ENCODE results near the gene MTHFD1. TPM values are rescaled to one million over a fixed set of nuclear protein-coding genes. Genes with fewer than 3 reads are reported as not detected.

MTHFD1 gene
- total RNA-seq, 1 donor, result 28.2 TPM

DNA sequence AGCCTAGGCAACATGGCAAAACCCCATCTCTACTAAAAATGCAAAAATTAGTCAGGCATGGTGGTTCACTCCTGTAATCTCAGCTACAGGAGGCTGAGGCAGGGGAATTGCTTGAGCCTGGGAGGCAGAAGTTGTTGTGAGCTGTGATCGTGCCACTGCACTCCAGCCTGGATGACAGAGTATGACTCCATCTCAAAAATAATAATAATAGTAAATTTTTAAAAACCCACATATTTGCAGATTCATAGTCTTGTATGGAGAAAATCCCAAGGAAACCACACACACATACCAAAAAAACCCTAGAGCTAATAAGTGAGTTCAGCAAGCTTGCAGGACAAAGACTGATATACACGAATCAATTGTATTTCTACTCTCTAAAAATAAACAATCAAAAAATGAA, 19.0 kb upstream of the MTHFD1 start:
- TF ChIP-seq, protein P1, sequence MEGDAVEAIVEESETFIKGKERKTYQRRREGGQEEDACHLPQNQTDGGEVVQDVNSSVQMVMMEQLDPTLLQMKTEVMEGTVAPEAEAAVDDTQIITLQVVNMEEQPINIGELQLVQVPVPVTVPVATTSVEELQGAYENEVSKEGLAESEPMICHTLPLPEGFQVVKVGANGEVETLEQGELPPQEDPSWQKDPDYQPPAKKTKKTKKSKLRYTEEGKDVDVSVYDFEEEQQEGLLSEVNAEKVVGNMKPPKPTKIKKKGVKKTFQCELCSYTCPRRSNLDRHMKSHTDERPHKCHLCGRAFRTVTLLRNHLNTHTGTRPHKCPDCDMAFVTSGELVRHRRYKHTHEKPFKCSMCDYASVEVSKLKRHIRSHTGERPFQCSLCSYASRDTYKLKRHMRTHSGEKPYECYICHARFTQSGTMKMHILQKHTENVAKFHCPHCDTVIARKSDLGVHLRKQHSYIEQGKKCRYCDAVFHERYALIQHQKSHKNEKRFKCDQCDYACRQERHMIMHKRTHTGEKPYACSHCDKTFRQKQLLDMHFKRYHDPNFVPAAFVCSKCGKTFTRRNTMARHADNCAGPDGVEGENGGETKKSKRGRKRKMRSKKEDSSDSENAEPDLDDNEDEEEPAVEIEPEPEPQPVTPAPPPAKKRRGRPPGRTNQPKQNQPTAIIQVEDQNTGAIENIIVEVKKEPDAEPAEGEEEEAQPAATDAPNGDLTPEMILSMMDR (IDR thresholded peaks at IDR 0.05; ENCODE audit: extremely low read depth, low read depth, low read length), result no peak
- Histone ChIP-seq H3K27ac (ENCODE audit: low read depth, low read length) (no peak overlapping the region), H3K4me1 (ENCODE audit: insufficient read depth, low read length) (peaks cover 9% of the 10 kb centered on the region), H3K4me3 (ENCODE audit: insufficient read depth, low read length) (no peak overlapping the region), H3K4me2 (ENCODE audit: insufficient read depth, low read length) (no peak overlapping the region), H3K27me3 (ENCODE audit: insufficient read depth, low read length) (no peaks in the 10 kb centered on the region), H4K20me1 (ENCODE audit: insufficient read depth, low read length) (no peaks in the 10 kb centered on the region), H3K79me2 (ENCODE audit: insufficient read depth, low read length) (no peaks in the 10 kb centered on the region), H3K9me3 (ENCODE audit: low read depth, low read length) (no peaks in the 10 kb centered on the region), H3K36me3 (ENCODE audit: insufficient read depth, low read length) (no peaks in the 10 kb centered on the region), H2AFZ (ENCODE audit: low read length) (no peak overlapping the region)
- no peak for DNase-seq (ENCODE audit: insufficient read length, low spot score, missing footprints)

DNA sequence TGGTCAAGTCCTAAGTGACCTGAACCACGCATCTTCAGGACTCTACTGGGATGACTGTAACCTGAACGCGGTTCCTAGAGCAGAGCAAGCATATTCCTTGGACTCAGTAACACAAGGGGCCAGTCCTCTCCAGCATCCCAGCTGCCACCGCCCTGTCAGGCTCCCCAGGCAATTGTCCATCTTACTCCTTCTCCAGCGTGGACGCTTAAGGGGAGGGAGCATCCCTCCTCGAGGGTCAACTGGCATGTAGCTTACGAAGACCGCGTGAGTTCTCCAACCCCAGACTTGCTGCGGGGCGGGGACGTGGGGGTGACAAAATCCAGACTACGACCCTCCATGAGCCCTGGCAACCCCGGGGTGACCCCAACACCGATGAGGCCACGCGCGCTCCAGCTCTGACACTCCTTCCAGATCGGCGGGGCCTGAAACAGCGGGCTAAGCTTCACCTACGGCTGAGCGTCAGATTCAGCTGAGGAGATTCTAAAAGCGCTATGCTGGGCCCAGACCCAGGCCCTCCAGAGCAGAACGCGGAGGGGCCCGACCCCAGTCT, 846 bp upstream of the MTHFD1 start:
- H3K27ac ChIP-seq (ENCODE audit: low read depth, low read length), result peak overlapping the region; percentile 74
- H3K4me1 ChIP-seq (ENCODE audit: insufficient read depth, low read length), result no peaks in the 10 kb centered on the region
- H2AFZ ChIP-seq (ENCODE audit: low read length), result peak overlapping the region; percentile 97
- peaks cover 40% of the 10 kb centered on the region for H3K79me2 ChIP-seq (ENCODE audit: insufficient read depth, low read length)
- H3K9me3 ChIP-seq (ENCODE audit: low read depth, low read length), result no peaks in the 10 kb centered on the region
- TF ChIP-seq, protein P1 (IDR thresholded peaks at IDR 0.05; ENCODE audit: extremely low read depth, low read depth, low read length), result no peak
- no peaks in the 10 kb centered on the region for H3K27me3 ChIP-seq (ENCODE audit: insufficient read depth, low read length)
- peak overlapping the region; percentile 78 for H3K4me3 ChIP-seq (ENCODE audit: insufficient read depth, low read length)
- peak overlapping the region; percentile 94 for H3K4me2 ChIP-seq (ENCODE audit: insufficient read depth, low read length)
- peaks cover 5% of the 10 kb centered on the region for H3K36me3 ChIP-seq (ENCODE audit: insufficient read depth, low read length)
- DNase-seq (ENCODE audit: insufficient read length, low spot score, missing footprints), result peak; percentile 54
- no peaks in the 10 kb centered on the region for H4K20me1 ChIP-seq (ENCODE audit: insufficient read depth, low read length)

DNA sequence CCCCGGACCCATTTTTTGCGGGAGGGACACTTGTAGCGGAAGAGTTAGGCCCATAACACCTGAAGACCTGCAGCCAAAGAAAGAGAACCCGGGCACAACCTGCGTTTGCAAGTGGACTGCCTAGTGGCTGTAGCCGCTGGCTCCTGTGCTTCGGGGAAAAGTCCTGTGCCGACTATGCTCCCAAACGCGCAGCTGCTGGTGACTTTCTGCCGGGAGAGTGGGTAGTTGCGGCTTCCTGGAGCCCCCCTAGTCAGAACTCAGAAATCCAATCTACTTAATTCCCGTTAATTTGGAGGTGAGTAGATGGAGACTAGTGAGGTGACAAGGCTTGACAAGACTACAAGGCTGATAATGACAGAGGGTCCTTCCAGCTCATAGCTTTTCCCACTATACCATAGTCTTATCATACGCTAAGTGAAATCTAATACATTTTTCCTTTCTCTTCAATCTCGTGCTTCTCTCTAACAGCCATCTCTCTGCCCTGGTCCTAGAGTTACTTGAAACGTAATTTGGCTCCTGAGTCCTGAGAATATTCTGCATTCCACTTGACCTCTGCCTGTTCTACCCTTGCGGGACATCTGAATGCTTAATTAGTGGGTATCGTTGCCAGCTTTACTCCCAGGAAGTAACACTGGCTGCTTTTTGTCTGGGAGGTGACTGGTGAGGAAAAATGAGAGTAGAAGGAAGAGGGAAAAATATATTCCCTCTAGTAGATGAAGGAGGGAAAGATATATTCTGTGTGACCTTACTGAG, 556 bp downstream of the MTHFD1 start:
- H3K9me3 ChIP-seq (ENCODE audit: low read depth, low read length), result no peaks in the 10 kb centered on the region
- no peaks in the 10 kb centered on the region for H3K27me3 ChIP-seq (ENCODE audit: insufficient read depth, low read length)
- peak overlapping the region; percentile 65 for H3K27ac ChIP-seq (ENCODE audit: low read depth, low read length)
- H3K79me2 ChIP-seq (ENCODE audit: insufficient read depth, low read length), result peaks cover 54% of the 10 kb centered on the region
- H3K36me3 ChIP-seq (ENCODE audit: insufficient read depth, low read length), result peaks cover 5% of the 10 kb centered on the region
- DNase-seq (ENCODE audit: insufficient read length, low spot score, missing footprints), result peak; percentile 71
- peak overlapping the region; percentile 78 for H3K4me3 ChIP-seq (ENCODE audit: insufficient read depth, low read length)
- peak overlapping the region; percentile 94 for H3K4me2 ChIP-seq (ENCODE audit: insufficient read depth, low read length)
- H2AFZ ChIP-seq (ENCODE audit: low read length), result peak overlapping the region; percentile 95
- no peaks in the 10 kb centered on the region for H4K20me1 ChIP-seq (ENCODE audit: insufficient read depth, low read length)
- H3K4me1 ChIP-seq (ENCODE audit: insufficient read depth, low read length), result no peaks in the 10 kb centered on the region
- TF ChIP-seq, protein P1 (IDR thresholded peaks at IDR 0.05; ENCODE audit: extremely low read depth, low read depth, low read length), result no peak

DNA sequence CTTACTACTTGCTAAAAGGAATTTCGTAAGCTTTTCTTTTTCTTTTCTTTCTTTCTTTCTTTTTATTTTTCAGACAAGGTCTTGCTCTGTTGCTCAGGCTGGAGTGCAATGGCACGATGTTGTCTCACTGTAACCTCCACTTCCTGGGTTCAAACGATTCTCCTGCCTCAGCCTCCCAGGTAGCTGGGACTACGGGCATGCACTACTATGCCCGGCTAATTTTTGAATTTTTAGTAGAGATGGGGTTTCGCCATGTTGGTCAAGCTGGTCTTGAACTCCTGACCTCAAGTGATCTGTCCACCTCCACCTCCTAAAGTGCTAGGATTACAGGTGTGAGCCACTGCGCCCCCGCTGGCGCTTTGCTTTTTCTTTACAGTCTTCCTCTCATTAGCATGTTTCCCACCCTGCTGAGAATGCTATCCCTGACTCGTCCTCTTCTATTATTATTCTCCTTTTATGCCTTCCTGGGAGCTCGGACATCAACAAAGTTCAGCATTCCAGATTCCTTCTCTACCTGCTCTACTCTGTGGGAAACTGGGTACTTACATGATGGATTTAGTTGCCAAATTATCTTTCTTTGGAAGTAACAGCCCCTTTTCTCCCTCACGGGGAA, 3.1 kb downstream of the MTHFD1 start:
- DNase-seq (ENCODE audit: insufficient read length, low spot score, missing footprints), result no peak
- no peak overlapping the region for H2AFZ ChIP-seq (ENCODE audit: low read length)
- H3K4me3 ChIP-seq (ENCODE audit: insufficient read depth, low read length), result no peak overlapping the region
- no peaks in the 10 kb centered on the region for H3K4me1 ChIP-seq (ENCODE audit: insufficient read depth, low read length)
- no peak overlapping the region for H3K4me2 ChIP-seq (ENCODE audit: insufficient read depth, low read length)
- H3K27ac ChIP-seq (ENCODE audit: low read depth, low read length), result no peak overlapping the region
- no peaks in the 10 kb centered on the region for H3K27me3 ChIP-seq (ENCODE audit: insufficient read depth, low read length)
- peaks cover 76% of the 10 kb centered on the region for H3K79me2 ChIP-seq (ENCODE audit: insufficient read depth, low read length)
- TF ChIP-seq, protein P1 (IDR thresholded peaks at IDR 0.05; ENCODE audit: extremely low read depth, low read depth, low read length), result no peak
- H3K9me3 ChIP-seq (ENCODE audit: low read depth, low read length), result no peaks in the 10 kb centered on the region
- H4K20me1 ChIP-seq (ENCODE audit: insufficient read depth, low read length), result no peaks in the 10 kb centered on the region
- peaks cover 5% of the 10 kb centered on the region for H3K36me3 ChIP-seq (ENCODE audit: insufficient read depth, low read length)
